Epithelial cell of alveolus of lung (primary cell): ENCODE results near the gene TBC1D3B. TPM values are rescaled to one million over a fixed set of nuclear protein-coding genes. Genes with fewer than 3 reads are reported as not detected.

Source experiments
- total RNA-seq: library from RNA; depleted of rRNA; stranded (reverse); fragments of >200 nt; gene quantifications from 2 replicates; pipeline ENCODE4 v1.2.1, GENCODE V29; 2015

The TBC1D3B gene
- total RNA-seq = 1.9 TPM in 1 of 2 replicates, not detected in the other

DNA sequence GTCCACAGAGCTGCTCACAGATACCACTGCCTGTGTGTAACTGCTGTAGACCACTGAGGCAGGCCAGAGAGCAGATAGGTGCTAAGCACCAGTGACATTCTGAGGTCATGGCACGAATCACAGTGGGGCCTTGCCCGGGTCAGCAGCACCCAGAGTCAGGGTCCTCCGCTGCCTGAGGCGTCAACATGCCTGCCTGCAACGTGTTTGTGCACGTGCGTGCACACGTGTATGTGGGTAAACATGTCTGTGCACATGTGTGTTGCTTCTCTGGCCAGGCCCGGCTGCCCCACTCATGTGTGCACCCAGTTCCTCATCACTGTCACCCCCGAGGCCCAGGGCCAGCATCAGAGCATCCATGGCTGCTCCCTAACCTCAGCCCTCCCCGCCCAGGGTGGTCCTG lies at the start of gene TBC1D3B:
Gene TBC1D3B, minus strand, starts transcription at position 101 of the 400 bp plus-strand sequence. CDS start 1,586 bp downstream, outside the sequence.

GRCh38 chr17:36210439-36211211 lies 34.2 kb upstream of the TBC1D3B start, which contains the start of gene CCL4L2:
CCL4L2 (plus strand) TSS chr17:36211063.

Other genes with a start within 250 kb of the TBC1D3B start
- 0.13 and 0.80 TPM in 2 replicates for gene RDM1, start 245.9 kb downstream of the TBC1D3B start, total RNA-seq
- gene LYZL6, start 232.9 kb downstream of the TBC1D3B start, total RNA-seq = not detected in 2 replicates
- not detected in 2 replicates for gene CCL16, start 195.1 kb downstream of the TBC1D3B start, total RNA-seq
- not detected in 2 replicates for gene CCL14, start 189.9 kb downstream of the TBC1D3B start, total RNA-seq
- not detected in 2 replicates for gene CCL15, start 175.1 kb downstream of the TBC1D3B start, total RNA-seq
- gene CCL23, start 158.7 kb downstream of the TBC1D3B start, total RNA-seq = not detected in 2 replicates
- not detected in 2 replicates for gene CCL18, start 112.4 kb downstream of the TBC1D3B start, total RNA-seq
- not detected in 2 replicates for gene CCL3, start 86.5 kb downstream of the TBC1D3B start, total RNA-seq
- not detected in 2 replicates for gene CCL4, start 72.8 kb downstream of the TBC1D3B start, total RNA-seq
- gene CCL3L1, start 20.1 kb upstream of the TBC1D3B start, total RNA-seq = not detected in 2 replicates
- not detected in 2 replicates for gene CCL4L2, start 34.4 kb upstream of the TBC1D3B start, total RNA-seq
- 0.39 TPM in 1 of 2 replicates, not detected in the other for gene TBC1D3I, start 87.9 kb upstream of the TBC1D3B start, total RNA-seq
- gene TBC1D3G, start 147.2 kb upstream of the TBC1D3B start, total RNA-seq = not detected in 2 replicates
- not detected in 2 replicates for gene TBC1D3H, start 211.8 kb upstream of the TBC1D3B start, total RNA-seq